IgD-negative memory B cell (primary cell): ENCODE measurements around the gene PLEKHH2. TPM values are rescaled to one million over a fixed set of nuclear protein-coding genes. Genes with fewer than 3 reads are reported as not detected.
A peak's percentile ranks its signal among the peaks of the same experiment; 100 is the strongest.
"Not testable (repeated sequence)": the region's sequence is repeated elsewhere in the genome, so short reads cannot be mapped to it uniquely, and the experiment has no call there.

ENCODE experiments used
- H3K27ac Mint-ChIP-seq, 3 donors: one replicate each; pipeline ENCODE4 v1.8.0; 2020 to 2022; ENCODE audit warnings: mild to moderate bottlenecking in 3 of 3, mixed read lengths in 3 of 3, moderate library complexity in 1 of 3
- H3K27me3 Mint-ChIP-seq: one replicate; pipeline ENCODE4 v1.8.0; 2021; ENCODE audit warnings: mixed read lengths
- H3K36me3 Mint-ChIP-seq: one replicate; pipeline ENCODE4 v1.8.0; 2020; ENCODE audit warnings: mild to moderate bottlenecking, mixed read lengths
- H3K4me1 Mint-ChIP-seq, 3 donors: one replicate each; pipeline ENCODE4 v1.8.0; 2020 to 2022; ENCODE audit warnings: mixed read lengths in 3 of 3, mild to moderate bottlenecking in 1 of 3
- H3K4me3 Mint-ChIP-seq, 4 donors: one replicate each; pipeline ENCODE4 v1.8.0; 2020 to 2022; ENCODE audit warnings: mild to moderate bottlenecking in 4 of 4, mixed read lengths in 4 of 4, moderate library complexity in 3 of 4
- H3K9me3 Mint-ChIP-seq, 3 donors: one replicate each; pipeline ENCODE4 v1.8.0; 2020 to 2021; ENCODE audit warnings: mixed read lengths in 3 of 3, mild to moderate bottlenecking in 1 of 3
- polyA plus RNA-seq: library from polyadenylated mRNA; unstranded; fragments of 300-500 nt; fragmentation: Illumina TruSeq; gene quantifications from one replicate; pipeline ENCODE4 v1.2.3, GENCODE V29; 2021

PLEKHH2 gene
- polyA plus RNA-seq, 1 donor from 2014 or later = 0.46 TPM

GRCh38 chr2:43676322-43677050, 39.4 kb downstream of the PLEKHH2 start, which contains the start of gene C1GALT1C1L:
C1GALT1C1L (minus strand) TSS chr2:43676429; CDS start chr2:43676322, 107 bp downstream.
- Mint-ChIP-seq H3K4me3 (peak within 1 kb of the TSS; percentile 13 to 66 (median 42)), H3K9me3 (peaks cover 5 to 6% (median 6%) of the 10 kb centered on the region in 3 donors), H3K27ac (no peak within 1 kb of the TSS), H3K27me3 (peaks cover 21% of the 10 kb centered on the region), H3K4me1 (peaks cover 0 to 5% (median 4%) of the 10 kb centered on the region in 3 donors), H3K36me3 (no peaks in the 10 kb centered on the region)

GRCh38 chr2:43677783-43678182, 40.7 kb downstream of the PLEKHH2 start:
- H3K27me3 Mint-ChIP-seq = peaks cover 16% of the 10 kb centered on the region
- not testable (repeated sequence) for H3K4me3 Mint-ChIP-seq, H3K27ac Mint-ChIP-seq, H3K4me1 Mint-ChIP-seq, H3K9me3 Mint-ChIP-seq, H3K36me3 Mint-ChIP-seq

- Mint-ChIP-seq H3K27me3 (peaks cover 5% of the 10 kb centered on the region), H3K4me3 (no peak overlapping the region), H3K27ac (no peak overlapping the region)
Observed at GRCh38 chr2:43685357-43685756, 48.3 kb downstream of the PLEKHH2 start.

GRCh38 chr2:43689999-43690398, 52.9 kb downstream of the PLEKHH2 start:
- Mint-ChIP-seq H3K4me1 (peaks cover 0 to 3% (median 0%) of the 10 kb centered on the region in 3 donors), H3K27me3 (peaks cover 6% of the 10 kb centered on the region), H3K4me3 (no peak overlapping the region), H3K27ac (no peak overlapping the region), H3K9me3 (peaks cover 0 to 3% (median 0%) of the 10 kb centered on the region in 3 donors), H3K36me3 (peaks cover 2% of the 10 kb centered on the region)

More at GRCh38 chr2:43685357-43685756, 48.3 kb downstream of the PLEKHH2 start:
- peaks cover 0 to 3% (median 0%) of the 10 kb centered on the region in 3 donors for H3K9me3 Mint-ChIP-seq
- no peaks in the 10 kb centered on the region for H3K36me3 Mint-ChIP-seq
- peaks cover 0 to 3% (median 0%) of the 10 kb centered on the region in 3 donors for H3K4me1 Mint-ChIP-seq

GRCh38 chr2:43692428-43692994, 55.5 kb downstream of the PLEKHH2 start:
- Mint-ChIP-seq H3K4me3 (no peak overlapping the region), H3K27ac (no peak overlapping the region), H3K27me3 (peaks cover 7% of the 10 kb centered on the region), H3K36me3 (peaks cover 2% of the 10 kb centered on the region), H3K9me3 (no peaks in the 10 kb centered on the region), H3K4me1 (no peaks in the 10 kb centered on the region)

- not testable (repeated sequence) for H3K36me3 Mint-ChIP-seq, H3K9me3 Mint-ChIP-seq, H3K27me3 Mint-ChIP-seq
- Mint-ChIP-seq H3K4me3 (peak overlapping the region in 1 of 4 donors; percentile 79), H3K27ac (peak overlapping the region in 2 of 3 donors; percentile 3 to 48), H3K4me1 (peaks cover 8 to 21% (median 19%) of the 10 kb centered on the region in 3 donors)
Observed at GRCh38 chr2:43698140-43698539, 61.1 kb downstream of the PLEKHH2 start.

- peak overlapping the region in 1 of 3 donors; percentile 3 for H3K27ac Mint-ChIP-seq
- peaks cover 4% of the 10 kb centered on the region for H3K36me3 Mint-ChIP-seq
- no peaks in the 10 kb centered on the region for H3K9me3 Mint-ChIP-seq
- peaks cover 8 to 21% (median 19%) of the 10 kb centered on the region in 3 donors for H3K4me1 Mint-ChIP-seq
- H3K27me3 Mint-ChIP-seq = peaks cover 1% of the 10 kb centered on the region
- H3K4me3 Mint-ChIP-seq = no peak overlapping the region
Observed at GRCh38 chr2:43699761-43700160, 62.7 kb downstream of the PLEKHH2 start.

GRCh38 chr2:43701111-43701510, 64.1 kb downstream of the PLEKHH2 start:
- Mint-ChIP-seq H3K9me3 (no peaks in the 10 kb centered on the region), H3K27me3 (no peaks in the 10 kb centered on the region), H3K36me3 (peaks cover 4% of the 10 kb centered on the region), H3K4me1 (peaks cover 8 to 22% (median 19%) of the 10 kb centered on the region in 3 donors), H3K4me3 (no peak overlapping the region), H3K27ac (peak overlapping the region in 1 of 3 donors; percentile 28)

- Mint-ChIP-seq H3K4me1 (peaks cover 0 to 4% (median 0%) of the 10 kb centered on the region in 3 donors), H3K4me3 (no peak overlapping the region), H3K27me3 (peaks cover 8% of the 10 kb centered on the region), H3K27ac (no peak overlapping the region), H3K36me3 (peaks cover 2% of the 10 kb centered on the region), H3K9me3 (no peaks in the 10 kb centered on the region)
Observed at GRCh38 chr2:43707255-43708015, 70.4 kb downstream of the PLEKHH2 start.

- Mint-ChIP-seq H3K4me1 (peaks cover 0 to 4% (median 0%) of the 10 kb centered on the region in 3 donors), H3K27me3 (peaks cover 9% of the 10 kb centered on the region), H3K27ac (no peak overlapping the region), H3K36me3 (no peaks in the 10 kb centered on the region), H3K9me3 (no peaks in the 10 kb centered on the region), H3K4me3 (no peak overlapping the region)
Observed at GRCh38 chr2:43708178-43708577, 71.1 kb downstream of the PLEKHH2 start.

GRCh38 chr2:43708891-43709290, 71.8 kb downstream of the PLEKHH2 start:
- Mint-ChIP-seq H3K9me3 (no peaks in the 10 kb centered on the region), H3K36me3 (no peaks in the 10 kb centered on the region), H3K27me3 (peaks cover 9% of the 10 kb centered on the region), H3K4me3 (no peak overlapping the region), H3K4me1 (peaks cover 0 to 4% (median 0%) of the 10 kb centered on the region in 3 donors), H3K27ac (no peak overlapping the region)

GRCh38 chr2:43710866-43711265, 73.8 kb downstream of the PLEKHH2 start:
- Mint-ChIP-seq H3K27me3 (peaks cover 9% of the 10 kb centered on the region), H3K27ac (no peak overlapping the region), H3K4me3 (no peak overlapping the region), H3K36me3 (no peaks in the 10 kb centered on the region), H3K9me3 (no peaks in the 10 kb centered on the region), H3K4me1 (peaks cover 0 to 8% (median 0%) of the 10 kb centered on the region in 3 donors)

- H3K27me3 Mint-ChIP-seq = peaks cover 7% of the 10 kb centered on the region
- peaks cover 9 to 21% (median 10%) of the 10 kb centered on the region in 3 donors for H3K4me1 Mint-ChIP-seq
- H3K9me3 Mint-ChIP-seq = peaks cover 0 to 5% (median 0%) of the 10 kb centered on the region in 3 donors
- H3K27ac Mint-ChIP-seq = no peak overlapping the region
- no peak overlapping the region for H3K4me3 Mint-ChIP-seq
- peaks cover 6% of the 10 kb centered on the region for H3K36me3 Mint-ChIP-seq
Observed at GRCh38 chr2:43714164-43714563, 77.1 kb downstream of the PLEKHH2 start.

- peaks cover 7% of the 10 kb centered on the region for H3K27me3 Mint-ChIP-seq
- H3K36me3 Mint-ChIP-seq = peaks cover 6% of the 10 kb centered on the region
- H3K4me1 Mint-ChIP-seq = peaks cover 9 to 21% (median 10%) of the 10 kb centered on the region in 3 donors
- no peak overlapping the region for H3K4me3 Mint-ChIP-seq
- H3K9me3 Mint-ChIP-seq = peaks cover 0 to 5% (median 0%) of the 10 kb centered on the region in 3 donors
- H3K27ac Mint-ChIP-seq = no peak overlapping the region
Observed at GRCh38 chr2:43715300-43716098, 78.4 kb downstream of the PLEKHH2 start.
